ENCODE data around the gene SNX4. TPM values are rescaled to one million over a fixed set of nuclear protein-coding genes. Genes with fewer than 3 reads are reported as not detected.

The SNX4 gene
- polyA plus RNA-seq, 1 of the 3 experiments (the other 2 are of a cell fraction): 5.1 TPM

DNA sequence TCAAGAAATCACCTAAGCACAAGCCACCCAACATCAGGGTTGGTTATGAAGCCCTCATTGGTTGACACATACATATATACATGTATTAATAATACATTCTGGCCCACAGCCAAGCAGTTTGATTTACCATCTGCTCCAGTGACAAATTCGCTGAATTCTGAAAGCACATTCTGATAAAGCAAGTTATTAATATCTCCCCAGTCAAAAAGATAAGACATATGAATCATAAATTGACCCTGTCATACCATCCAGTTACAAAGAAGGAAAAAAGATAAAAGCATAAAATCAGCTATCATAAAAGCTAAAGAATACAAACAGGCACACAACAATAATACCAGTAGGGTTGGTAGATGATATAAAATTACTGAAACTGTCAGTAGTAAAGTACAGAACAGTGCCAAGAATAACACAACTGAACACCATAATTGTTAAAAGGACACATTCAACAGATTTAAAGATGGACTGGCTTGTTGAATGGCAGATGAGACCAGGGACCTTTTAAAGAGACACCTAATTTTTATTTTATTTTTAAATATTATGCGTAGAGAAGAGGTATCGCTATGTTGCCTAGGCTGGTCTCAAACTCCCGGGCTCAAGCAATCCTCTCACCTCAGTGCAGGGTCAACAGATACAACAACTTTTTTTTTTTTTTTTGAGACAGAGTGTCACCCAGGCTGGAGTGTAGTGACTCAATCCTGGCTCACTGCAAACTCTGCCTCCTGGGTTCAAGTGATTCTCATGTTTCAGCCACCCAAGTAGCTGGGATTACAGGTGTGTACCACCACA, 7.7 kb downstream of the SNX4 start:
- ChIA-PET CTCF (interaction anchor here (0.7 kb wide), 1 partner anchor 11 kb away, joined by 4 read pairs; no protein-coding TSS in a partner anchor), POLR2A (no interaction called here)
- peak overlapping the region; percentile 46 for H3K4me2 ChIP-seq
- no peaks in the 10 kb centered on the region for H3K27me3 ChIP-seq (ENCODE audit: insufficient read depth)
- no peak overlapping the region for H3K4me3 ChIP-seq (ENCODE audit: low read depth in 2 of 2, low read length in 1 of 2)
- peaks cover 8 to 19% of the 10 kb centered on the region in 2 experiments; a peak in 3 of 4 replicates for H3K4me1 ChIP-seq (ENCODE audit: control insufficient read depth in 1 of 2, insufficient read depth in 2 of 2, low read depth in 1 of 2, low read length in 1 of 2)
- WGBS (ENCODE audit: low lambda C conversion rate): 55% methylated on average over 4 of the region's 4 CpGs
- H4K20me1 ChIP-seq (ENCODE audit: insufficient read depth): peaks cover 32% of the 10 kb centered on the region
- peaks cover 93% of the 10 kb centered on the region for H3K79me2 ChIP-seq (ENCODE audit: insufficient read depth)
- peak; percentile 40 for DNase-seq
- H3K27ac ChIP-seq (ENCODE audit: low read depth in 2 of 2, low read length in 1 of 2): peak overlapping the region; percentile 61 to 75
- no peak overlapping the region for H2AFZ ChIP-seq (ENCODE audit: low read depth)
- H3F3A ChIP-seq (replicated peaks; ENCODE audit: insufficient read depth): peaks cover 44% of the 10 kb centered on the region
- no peaks in the 10 kb centered on the region for H3K9me2 ChIP-seq
- TF ChIP-seq POLR2AphosphoS5 (IDR thresholded peaks at IDR 0.05; ENCODE audit: low read depth, low read length): 0 out of 2 replicates have a peak, but pooled peaks have one; percentile 39
- TF ChIP-seq, protein P1, sequence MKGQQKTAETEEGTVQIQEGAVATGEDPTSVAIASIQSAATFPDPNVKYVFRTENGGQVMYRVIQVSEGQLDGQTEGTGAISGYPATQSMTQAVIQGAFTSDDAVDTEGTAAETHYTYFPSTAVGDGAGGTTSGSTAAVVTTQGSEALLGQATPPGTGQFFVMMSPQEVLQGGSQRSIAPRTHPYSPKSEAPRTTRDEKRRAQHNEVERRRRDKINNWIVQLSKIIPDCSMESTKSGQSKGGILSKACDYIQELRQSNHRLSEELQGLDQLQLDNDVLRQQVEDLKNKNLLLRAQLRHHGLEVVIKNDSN (IDR thresholded peaks at IDR 0.05; ENCODE audit: borderline replicate concordance, low read depth): no peak
- peak in 1 of 2 experiments; percentile 69; a peak in 1 of 4 replicates for TF ChIP-seq EP300 (IDR thresholded peaks at IDR 0.05; ENCODE audit: borderline replicate concordance in 1 of 2, low read depth in 1 of 2, low read length in 1 of 2)
- TF ChIP-seq, protein P2, sequence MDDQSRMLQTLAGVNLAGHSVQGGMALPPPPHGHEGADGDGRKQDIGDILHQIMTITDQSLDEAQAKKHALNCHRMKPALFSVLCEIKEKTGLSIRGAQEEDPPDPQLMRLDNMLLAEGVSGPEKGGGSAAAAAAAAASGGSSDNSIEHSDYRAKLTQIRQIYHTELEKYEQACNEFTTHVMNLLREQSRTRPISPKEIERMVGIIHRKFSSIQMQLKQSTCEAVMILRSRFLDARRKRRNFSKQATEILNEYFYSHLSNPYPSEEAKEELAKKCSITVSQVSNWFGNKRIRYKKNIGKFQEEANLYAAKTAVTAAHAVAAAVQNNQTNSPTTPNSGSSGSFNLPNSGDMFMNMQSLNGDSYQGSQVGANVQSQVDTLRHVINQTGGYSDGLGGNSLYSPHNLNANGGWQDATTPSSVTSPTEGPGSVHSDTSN (IDR thresholded peaks at IDR 0.05): peak; percentile 84
- peak; percentile 76 for TF ChIP-seq GATA2 (CRISPR knock-in tag; IDR thresholded peaks at IDR 0.05)
- TF ChIP-seq, protein P3, sequence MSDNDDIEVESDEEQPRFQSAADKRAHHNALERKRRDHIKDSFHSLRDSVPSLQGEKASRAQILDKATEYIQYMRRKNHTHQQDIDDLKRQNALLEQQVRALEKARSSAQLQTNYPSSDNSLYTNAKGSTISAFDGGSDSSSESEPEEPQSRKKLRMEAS (IDR thresholded peaks at IDR 0.05; ENCODE audit: low read depth): 0 out of 2 replicates have a peak, but pooled peaks have one; percentile 23
- no peak for TF ChIP-seq TEAD4 (IDR thresholded peaks at IDR 0.05; ENCODE audit: borderline replicate concordance, insufficient read depth)
- TF ChIP-seq FOSL2 (IDR thresholded peaks at IDR 0.05; ENCODE audit: borderline replicate concordance, low read depth): peak; percentile 49; the same call in 1 of the 2 replicates
- TF ChIP-seq FOXJ3 (CRISPR knock-in tag; IDR thresholded peaks at IDR 0.05): no peak
- TF ChIP-seq MEF2A (IDR thresholded peaks at IDR 0.05; ENCODE audit: borderline replicate concordance, low read depth): 0 out of 2 replicates have a peak, but pooled peaks have one; percentile 45
- 0 out of 2 replicates have a peak, but pooled peaks have one; percentile 5 for TF ChIP-seq RXRA (IDR thresholded peaks at IDR 0.05; ENCODE audit: borderline replicate concordance, low read depth)
- peak; percentile 65 for TF ChIP-seq TCF12 (IDR thresholded peaks at IDR 0.05)
- peak; percentile 31 for TF ChIP-seq CHD2 (IDR thresholded peaks at IDR 0.05; ENCODE audit: low read length, partially characterized antibody)
- TF ChIP-seq EZH2phosphoT487 (IDR thresholded peaks at IDR 0.05; ENCODE audit: borderline replicate concordance, low read depth): no peak
- TF ChIP-seq JUND (IDR thresholded peaks at IDR 0.05): peak; percentile 47; the same call in 1 of the 2 replicates
- no peak for TF ChIP-seq RFX5 (IDR thresholded peaks at IDR 0.05; ENCODE audit: low read length)
- TF ChIP-seq NFIC (IDR thresholded peaks at IDR 0.05; ENCODE audit: borderline replicate concordance): peak; percentile 81
- peak; percentile 65 for TF ChIP-seq RCOR1 (IDR thresholded peaks at IDR 0.05; ENCODE audit: low read length)
- H3K36me3 ChIP-seq (replicated peaks in 1 of 2; ENCODE audit: control insufficient read depth in 1 of 2, insufficient read depth in 2 of 2, low read length in 1 of 2): peaks cover 4 to 67% of the 10 kb centered on the region in 2 experiments
- peaks cover 4% of the 10 kb centered on the region; the same call in 1 of the 2 replicates for H3K9me3 ChIP-seq
- H3K9ac ChIP-seq: no peak overlapping the region

All from SK-N-SH (cell line).